Measurements from ENCODE around the gene HFM1.
"Not testable (repeated sequence)": the region's sequence is repeated elsewhere in the genome, so short reads cannot be mapped to it uniquely, and the experiment has no call there.

Gene HFM1, protein sequence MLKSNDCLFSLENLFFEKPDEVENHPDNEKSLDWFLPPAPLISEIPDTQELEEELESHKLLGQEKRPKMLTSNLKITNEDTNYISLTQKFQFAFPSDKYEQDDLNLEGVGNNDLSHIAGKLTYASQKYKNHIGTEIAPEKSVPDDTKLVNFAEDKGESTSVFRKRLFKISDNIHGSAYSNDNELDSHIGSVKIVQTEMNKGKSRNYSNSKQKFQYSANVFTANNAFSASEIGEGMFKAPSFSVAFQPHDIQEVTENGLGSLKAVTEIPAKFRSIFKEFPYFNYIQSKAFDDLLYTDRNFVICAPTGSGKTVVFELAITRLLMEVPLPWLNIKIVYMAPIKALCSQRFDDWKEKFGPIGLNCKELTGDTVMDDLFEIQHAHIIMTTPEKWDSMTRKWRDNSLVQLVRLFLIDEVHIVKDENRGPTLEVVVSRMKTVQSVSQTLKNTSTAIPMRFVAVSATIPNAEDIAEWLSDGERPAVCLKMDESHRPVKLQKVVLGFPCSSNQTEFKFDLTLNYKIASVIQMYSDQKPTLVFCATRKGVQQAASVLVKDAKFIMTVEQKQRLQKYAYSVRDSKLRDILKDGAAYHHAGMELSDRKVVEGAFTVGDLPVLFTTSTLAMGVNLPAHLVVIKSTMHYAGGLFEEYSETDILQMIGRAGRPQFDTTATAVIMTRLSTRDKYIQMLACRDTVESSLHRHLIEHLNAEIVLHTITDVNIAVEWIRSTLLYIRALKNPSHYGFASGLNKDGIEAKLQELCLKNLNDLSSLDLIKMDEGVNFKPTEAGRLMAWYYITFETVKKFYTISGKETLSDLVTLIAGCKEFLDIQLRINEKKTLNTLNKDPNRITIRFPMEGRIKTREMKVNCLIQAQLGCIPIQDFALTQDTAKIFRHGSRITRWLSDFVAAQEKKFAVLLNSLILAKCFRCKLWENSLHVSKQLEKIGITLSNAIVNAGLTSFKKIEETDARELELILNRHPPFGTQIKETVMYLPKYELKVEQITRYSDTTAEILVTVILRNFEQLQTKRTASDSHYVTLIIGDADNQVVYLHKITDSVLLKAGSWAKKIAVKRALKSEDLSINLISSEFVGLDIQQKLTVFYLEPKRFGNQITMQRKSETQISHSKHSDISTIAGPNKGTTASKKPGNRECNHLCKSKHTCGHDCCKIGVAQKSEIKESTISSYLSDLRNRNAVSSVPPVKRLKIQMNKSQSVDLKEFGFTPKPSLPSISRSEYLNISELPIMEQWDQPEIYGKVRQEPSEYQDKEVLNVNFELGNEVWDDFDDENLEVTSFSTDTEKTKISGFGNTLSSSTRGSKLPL (N-terminal part only)

DNA sequence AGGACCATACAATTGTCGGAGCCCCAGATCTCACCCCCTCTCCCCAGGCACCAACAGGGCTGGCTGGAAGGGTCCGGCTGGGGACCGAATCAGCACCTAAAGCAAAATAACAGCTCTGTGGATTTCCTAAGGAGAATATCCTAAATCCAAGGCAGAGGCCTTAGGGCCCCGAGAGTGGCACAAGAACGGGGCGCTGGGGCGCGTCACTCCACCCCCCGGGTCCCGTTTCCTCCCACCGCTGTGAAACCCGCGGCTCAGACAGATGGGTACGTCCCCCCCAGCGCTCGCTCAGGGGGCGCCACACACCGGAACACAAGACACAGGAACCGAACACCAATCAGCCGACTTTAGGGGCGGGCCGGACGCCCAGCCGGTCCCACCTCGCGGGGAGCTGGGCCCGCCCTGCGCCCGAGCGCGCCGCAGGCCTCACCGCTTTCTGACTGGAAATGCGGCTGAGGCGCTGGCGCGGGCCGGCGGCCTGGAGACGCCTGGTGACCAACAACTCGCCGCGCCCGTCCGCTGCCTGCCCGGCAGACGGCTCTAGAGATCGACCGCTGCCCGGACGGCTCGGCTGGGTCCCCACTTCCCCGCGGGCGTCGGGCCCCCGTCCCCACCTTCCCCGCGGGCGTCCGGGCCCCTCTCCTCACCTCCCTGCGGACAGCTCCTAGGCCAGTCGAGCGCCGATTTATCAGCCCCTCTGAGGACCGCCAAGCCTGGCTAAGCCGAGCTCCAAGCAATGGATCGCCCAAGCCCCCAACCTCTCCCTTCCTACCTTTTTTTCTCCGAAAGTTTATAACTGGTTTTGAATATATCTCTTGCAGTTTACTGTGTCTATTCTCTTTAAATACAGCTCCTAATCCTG is at the start of gene HFM1:
Gene HFM1 (minus strand): TSS at position 687 of the 862 bp plus-strand sequence. CDS start 3,755 bp downstream, outside the sequence.
- peak; percentile 77 for DNase-seq (ENCODE audit: extremely low spot score)
- ChIA-PET CTCF (interaction anchor here (1.3 kb wide), 1 partner anchor 238 kb away, joined by 5 read pairs; no protein-coding TSS in a partner anchor), POLR2A (no interaction called here)
- TF ChIP-seq, protein P1, sequence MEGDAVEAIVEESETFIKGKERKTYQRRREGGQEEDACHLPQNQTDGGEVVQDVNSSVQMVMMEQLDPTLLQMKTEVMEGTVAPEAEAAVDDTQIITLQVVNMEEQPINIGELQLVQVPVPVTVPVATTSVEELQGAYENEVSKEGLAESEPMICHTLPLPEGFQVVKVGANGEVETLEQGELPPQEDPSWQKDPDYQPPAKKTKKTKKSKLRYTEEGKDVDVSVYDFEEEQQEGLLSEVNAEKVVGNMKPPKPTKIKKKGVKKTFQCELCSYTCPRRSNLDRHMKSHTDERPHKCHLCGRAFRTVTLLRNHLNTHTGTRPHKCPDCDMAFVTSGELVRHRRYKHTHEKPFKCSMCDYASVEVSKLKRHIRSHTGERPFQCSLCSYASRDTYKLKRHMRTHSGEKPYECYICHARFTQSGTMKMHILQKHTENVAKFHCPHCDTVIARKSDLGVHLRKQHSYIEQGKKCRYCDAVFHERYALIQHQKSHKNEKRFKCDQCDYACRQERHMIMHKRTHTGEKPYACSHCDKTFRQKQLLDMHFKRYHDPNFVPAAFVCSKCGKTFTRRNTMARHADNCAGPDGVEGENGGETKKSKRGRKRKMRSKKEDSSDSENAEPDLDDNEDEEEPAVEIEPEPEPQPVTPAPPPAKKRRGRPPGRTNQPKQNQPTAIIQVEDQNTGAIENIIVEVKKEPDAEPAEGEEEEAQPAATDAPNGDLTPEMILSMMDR (IDR thresholded peaks at IDR 0.05; ENCODE audit: control extremely low read depth, extremely low read depth, low read depth, missing control alignments) = no peak

DNA sequence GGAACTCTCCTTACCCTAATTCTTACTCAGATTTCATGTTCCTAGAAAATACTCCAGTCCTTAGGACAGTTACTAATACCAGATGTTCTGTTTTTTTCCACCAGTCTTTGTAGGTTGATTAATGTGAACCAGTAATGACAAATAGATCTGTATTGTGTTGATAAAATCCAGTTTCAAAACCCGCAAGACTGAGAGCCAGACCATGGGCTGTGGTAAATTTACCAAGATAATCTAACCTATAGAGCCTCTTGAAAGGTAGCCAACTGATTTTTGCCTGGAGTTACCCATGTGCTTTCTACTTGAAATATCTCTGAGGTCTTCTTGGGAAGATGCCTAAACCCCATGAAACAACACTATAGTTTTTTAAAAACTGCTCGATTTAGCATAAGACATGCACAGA is 49.5 kb upstream of the HFM1 start:
- CTCF ChIA-PET = no interaction called here

DNA sequence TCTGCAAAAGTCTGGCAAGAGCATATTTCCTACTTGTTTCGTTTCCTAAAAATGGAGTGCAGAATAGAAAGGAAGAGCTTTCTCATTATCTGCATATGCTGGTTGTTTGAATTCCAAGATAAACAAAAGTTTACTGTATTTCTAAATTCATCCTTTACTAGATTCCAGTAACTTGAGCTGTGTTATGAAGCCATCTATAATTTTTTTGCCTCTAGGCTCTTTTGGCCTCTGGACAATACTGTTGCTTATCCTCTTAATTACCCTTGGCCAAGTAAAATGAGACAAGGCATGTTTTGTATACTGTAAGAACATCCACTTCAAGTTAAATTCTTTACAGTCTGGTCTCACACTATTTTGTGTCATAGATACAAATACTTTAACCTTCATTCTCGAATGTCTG is 45.6 kb upstream of the HFM1 start:
- ChIA-PET POLR2A (no interaction called here), CTCF (no interaction called here)
- DNase-seq (ENCODE audit: extremely low spot score) = no peak

More for the DNA sequence above, 49.5 kb upstream of the HFM1 start:
- TF ChIP-seq, protein P1 (IDR thresholded peaks at IDR 0.05; ENCODE audit: control extremely low read depth, extremely low read depth, low read depth, missing control alignments) = no peak
- POLR2A ChIA-PET = no interaction called here
- no peak for DNase-seq (ENCODE audit: extremely low spot score)

DNA sequence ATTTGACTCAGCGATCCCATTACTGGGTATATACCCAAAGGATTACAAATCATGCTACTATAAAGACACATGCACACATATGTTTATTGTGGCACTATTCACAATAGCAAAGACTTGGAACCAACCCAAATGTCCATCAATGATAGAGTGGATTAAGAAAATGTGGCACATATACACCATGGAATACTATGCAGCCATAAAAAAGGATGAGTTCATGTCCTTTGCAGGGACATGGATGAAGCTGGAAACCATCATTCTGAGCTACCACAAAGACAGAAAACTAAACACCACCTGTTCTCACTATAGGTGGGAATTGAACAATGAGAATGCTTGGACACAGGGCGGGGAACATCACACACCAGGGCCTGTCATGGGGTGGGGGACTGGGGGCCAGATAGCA is 43.1 kb upstream of the HFM1 start:
- DNase-seq (ENCODE audit: extremely low spot score); CTCF ChIA-PET; POLR2A ChIA-PET: not testable (repeated sequence)

More for the DNA sequence above, 45.6 kb upstream of the HFM1 start:
- TF ChIP-seq, protein P1 (IDR thresholded peaks at IDR 0.05; ENCODE audit: control extremely low read depth, extremely low read depth, low read depth, missing control alignments) = no peak

DNA sequence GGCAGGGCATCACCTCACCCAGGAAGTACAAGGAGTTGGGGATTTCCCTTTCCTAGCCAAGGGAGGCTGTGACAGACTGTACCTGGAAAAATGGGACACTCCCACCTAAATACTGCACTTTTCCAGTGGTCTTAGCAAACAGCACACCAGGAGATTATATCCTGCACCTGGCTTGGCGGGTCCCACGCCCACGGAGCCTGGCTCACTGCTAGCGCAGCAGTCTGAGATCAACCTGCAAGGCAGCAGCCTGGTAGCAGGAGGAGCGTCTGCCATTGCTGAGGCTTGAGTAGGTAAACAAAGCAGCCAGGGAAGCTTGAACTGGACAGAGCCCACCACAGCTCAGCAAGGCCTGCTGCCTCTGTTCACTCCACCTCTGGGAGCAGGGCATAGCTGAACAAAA is 37.3 kb upstream of the HFM1 start:
- POLR2A ChIA-PET; DNase-seq (ENCODE audit: extremely low spot score): not testable (repeated sequence)
- CTCF ChIA-PET = interaction anchor here (1.4 kb wide), 1 partner anchor 22 kb away, joined by 5 read pairs; no protein-coding TSS in a partner anchor

DNA sequence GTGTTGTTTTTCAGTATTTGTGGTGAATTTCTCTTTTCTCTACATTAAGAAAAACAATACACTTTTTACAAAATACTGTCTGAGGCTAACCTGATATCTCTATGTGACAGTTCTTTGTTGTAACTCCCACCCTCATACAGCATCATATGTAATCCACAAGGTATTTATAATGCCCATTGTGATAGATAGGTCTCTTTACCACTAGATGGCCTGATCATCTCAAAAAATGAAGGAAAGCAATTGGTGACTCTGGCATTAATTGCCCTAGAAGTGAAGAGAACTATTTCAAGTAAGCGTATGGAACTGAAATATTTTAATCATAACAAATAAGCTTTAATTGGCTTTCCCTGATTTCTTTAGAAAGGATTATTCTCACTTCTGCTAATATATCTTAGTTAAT is 36.2 kb upstream of the HFM1 start:
- ChIA-PET POLR2A (no interaction called here), CTCF (interaction anchor here (1.4 to 2.1 kb wide), 2 partner anchors 11 to 21 kb away, joined by 5 to 6 read pairs; no protein-coding TSS in a partner anchor)
- TF ChIP-seq, protein P1 (IDR thresholded peaks at IDR 0.05; ENCODE audit: control extremely low read depth, extremely low read depth, low read depth, missing control alignments) = no peak
- DNase-seq (ENCODE audit: extremely low spot score) = peak; percentile 16

Data from GM10248 (cell line).